ENCODE data around the gene ANKFY1.

ANKFY1 gene

DNA sequence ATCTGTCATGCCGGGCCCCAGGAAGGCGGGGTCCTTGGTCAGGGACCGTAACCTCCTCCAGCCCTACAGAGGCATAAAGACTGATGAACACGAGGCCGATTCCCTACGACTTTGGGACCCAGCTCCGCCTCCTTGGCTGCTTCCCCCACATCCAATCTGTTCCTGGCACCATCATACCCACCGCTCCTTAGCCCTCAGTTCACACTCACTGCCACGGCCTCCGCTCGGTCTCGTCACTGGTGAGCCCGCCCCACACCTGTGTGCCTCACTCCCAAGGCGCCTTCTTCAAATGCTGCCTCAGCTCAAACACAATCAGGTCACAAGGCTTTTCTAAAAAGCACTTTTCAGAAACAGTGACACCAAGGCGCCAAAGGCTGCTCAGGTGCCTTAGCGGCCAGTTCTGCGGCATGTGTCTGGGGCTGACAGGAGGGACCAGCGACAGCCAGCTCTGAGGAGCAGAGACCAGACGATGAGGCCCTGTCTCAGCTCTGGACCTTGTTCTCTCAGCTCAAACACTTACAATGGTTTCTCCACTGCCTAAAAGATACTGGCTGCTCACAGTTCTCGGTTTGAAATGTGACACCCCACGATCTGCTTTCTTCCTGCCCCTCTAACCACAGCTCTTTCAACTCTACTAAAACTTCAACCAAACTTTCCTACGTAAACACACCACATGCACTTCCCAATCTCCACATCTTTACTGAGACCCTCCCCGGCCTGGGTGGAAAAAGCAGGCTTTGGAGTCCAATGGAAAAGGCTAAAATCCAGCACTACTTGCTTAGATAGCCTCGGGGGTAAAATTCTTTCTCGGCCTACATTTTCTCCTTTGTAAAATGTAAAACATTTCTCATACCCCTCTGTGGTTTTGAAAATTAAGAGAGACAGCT is 87.6 kb downstream of the ANKFY1 start:
- no peak for DNase-seq

- no peak for DNase-seq
Measured at GRCh38 chr17:4174556-4174955, 89.2 kb downstream of the ANKFY1 start.

DNA sequence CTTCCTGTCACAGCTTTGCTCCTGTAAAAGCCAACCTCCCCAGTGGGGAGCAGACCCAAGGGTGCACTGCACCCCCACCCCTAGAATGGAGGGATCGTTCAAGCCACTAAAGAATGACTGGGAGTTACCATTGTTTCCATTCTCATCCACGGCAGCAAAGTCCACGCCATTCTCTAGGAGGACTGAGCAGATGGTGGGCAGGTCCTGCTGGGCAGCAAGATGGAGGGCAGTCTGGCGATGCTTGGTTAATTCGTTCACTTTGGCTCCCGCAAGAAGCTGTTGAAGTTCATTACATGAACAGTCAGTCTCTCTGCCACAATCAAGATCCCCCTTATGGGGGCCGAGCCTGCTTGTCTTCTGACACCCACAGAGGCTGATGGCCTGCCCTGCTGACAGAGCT is 90.0 kb downstream of the ANKFY1 start:
- DNase-seq, result no peak

- DNase-seq, result no peak
Measured at GRCh38 chr17:4172356-4172755, 91.4 kb downstream of the ANKFY1 start.

GRCh38 chr17:4170639-4171280 is 93.0 kb downstream of the ANKFY1 start:
- DNase-seq, result no peak

GRCh38 chr17:4167786-4168185 is 96.0 kb downstream of the ANKFY1 start:
- no peak for DNase-seq

DNA sequence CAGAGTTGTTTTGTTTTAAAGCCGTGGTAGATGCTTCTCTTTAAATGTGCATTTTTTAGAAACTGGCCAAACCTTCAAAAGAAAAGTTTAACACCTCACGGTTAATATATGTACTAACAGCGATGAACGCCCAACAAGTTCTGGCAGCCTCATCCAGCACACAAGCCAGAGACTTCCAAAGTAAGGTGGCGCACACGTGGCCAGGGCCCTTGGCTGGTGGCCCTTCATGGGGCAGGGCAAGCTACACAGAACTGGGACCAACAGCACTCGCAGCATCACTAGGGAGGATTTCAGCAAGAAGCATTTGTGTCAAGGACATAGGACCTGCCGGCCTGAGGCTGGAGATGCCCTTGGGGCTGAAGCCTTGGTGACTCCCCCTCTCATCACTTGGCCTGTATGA is 97.4 kb downstream of the ANKFY1 start:
- no peak for DNase-seq

DNA sequence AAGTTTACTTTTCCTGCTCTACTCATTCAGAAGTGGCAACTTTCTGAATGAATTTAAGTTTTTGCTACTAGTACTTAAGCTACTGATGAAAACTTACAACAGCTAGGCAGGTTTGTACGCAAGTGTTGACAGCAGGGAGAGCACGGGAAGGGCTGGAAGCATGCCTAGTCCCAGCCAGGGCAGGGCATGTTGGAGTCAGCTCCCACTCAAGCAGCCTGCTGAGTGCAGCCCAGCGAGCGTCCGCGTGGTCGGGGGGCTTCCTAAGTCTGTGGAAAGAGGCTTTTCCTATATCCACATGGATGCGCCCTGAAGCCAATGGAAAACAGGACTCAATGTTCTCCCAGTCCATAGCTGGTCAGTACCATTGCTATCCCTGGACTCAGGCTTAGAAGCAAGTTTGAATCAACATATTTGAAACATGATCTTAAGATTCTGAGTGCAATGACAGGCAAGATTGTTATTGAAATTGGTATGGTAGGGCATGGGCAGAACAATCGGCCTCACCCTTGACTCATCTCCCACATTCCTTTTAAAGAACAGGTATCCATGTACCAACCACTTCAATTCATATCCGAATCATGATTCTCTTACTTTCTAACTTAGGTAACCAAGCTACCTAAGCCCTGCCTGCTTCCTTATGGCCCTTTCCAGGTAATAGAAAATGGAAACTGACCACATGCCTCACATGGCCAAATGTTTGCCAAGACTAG is 98.3 kb downstream of the ANKFY1 start:
- DNase-seq, result no peak

DNA sequence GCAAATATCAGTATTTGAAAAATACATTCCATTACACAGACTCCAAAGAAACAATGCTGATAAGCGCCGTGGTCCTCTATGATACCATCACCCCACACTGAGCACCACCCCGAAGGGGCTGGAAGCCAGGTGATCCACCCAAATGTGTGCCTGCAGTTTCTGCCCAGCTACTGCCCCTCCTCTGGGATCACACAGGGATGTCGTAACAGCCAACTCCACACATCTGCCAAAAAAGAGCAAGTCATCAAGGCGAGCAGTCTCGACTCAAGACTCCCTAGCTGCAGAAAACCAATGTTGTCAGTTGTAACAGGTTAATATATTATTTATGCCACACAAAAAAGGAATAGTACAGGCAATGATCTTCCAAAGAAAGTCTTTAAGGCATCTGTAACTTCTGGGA is 99.8 kb downstream of the ANKFY1 start:
- no peak for DNase-seq

DNA sequence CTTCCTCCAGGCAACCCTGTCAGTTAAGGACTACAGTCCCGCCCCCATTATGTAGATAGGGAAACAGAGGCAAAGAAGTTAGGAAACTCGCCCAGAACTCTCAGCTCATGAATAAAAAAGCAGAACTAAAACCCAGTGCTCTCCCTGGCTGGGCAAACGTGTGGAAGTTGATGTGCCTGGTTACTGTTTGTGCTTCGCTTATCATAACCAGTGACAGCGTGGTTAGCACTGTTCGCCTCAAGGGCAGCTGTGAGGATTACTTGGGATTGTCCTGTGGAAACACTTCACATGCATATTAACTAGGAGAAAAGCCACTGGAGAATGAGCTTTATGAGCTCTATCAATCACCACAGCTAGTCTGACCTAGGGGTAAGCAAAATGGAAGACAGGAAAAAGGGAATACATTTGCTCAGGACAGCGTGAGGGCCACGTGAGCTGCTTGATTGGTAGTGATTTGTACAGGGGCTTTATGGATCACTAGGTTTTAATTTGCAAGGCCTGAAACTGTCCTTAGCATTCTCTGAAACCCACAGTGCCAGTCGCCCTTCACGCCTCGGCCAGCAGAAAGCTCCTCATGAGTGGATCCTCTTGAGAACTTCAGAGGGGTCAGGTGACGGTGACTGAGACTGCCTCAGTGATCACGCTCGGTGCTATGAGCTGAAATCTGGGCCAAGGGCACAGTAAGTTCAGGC is 100.9 kb downstream of the ANKFY1 start:
- no peak for DNase-seq

DNA sequence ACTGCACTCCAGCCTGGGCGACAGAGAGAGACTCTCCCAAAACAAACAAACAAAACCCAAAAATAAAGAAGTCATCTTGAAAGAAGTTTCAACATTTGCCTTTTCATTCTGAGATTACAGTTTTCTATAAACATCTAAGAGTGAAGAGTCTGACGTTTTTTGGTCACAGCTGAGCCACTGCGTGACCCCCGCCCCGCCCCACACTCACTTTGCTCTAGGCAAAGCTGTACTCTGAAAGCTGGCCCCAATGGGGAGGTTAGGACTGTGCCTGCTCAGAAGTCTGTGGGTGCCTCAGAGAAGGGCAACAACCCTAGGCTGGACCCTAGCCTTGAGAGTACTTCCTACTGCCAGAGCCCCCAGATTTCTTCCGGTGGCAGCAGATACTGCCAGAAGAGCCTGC is 101.5 kb downstream of the ANKFY1 start:
- DNase-seq, result no peak

DNA sequence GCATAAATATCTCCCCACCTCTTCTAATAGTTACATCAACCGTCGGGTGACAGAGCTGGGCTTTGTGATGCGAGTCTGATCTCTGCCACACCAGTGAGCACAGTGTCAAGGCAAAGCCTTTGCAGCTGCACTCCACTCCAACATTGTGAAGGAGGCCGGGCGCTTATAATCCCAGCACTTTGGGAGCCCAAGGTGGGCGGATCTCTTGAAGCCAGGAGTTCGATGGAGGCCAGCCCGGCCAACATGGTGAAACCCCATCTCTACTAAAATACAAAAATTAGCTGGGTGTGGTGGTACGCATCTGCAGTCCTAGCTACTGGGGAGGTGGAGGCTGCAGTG is 101.8 kb downstream of the ANKFY1 start:
- no peak for DNase-seq

- DNase-seq, result no peak
Measured at GRCh38 chr17:4161192-4161966, 102.4 kb downstream of the ANKFY1 start.

GRCh38 chr17:4160294-4160859 is 103.4 kb downstream of the ANKFY1 start:
- DNase-seq, result no peak

DNA sequence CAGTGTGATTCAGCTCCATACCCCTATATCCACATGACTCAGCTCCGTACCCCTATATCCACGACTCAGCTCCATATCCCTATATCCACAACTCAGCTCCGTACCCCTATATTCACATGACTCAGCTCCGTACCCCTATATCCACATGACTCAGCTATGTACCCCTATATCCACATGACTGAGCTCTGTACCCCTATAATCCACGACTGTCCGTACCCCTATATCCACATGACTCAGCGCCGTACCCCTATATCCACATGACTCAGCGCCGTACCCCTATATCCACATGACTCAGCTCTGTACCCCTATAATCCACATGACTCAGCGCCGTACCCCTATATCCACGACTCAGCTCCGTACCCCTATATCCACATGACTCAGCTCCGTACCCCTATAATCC is 104.0 kb downstream of the ANKFY1 start:
- no peak for DNase-seq

DNA sequence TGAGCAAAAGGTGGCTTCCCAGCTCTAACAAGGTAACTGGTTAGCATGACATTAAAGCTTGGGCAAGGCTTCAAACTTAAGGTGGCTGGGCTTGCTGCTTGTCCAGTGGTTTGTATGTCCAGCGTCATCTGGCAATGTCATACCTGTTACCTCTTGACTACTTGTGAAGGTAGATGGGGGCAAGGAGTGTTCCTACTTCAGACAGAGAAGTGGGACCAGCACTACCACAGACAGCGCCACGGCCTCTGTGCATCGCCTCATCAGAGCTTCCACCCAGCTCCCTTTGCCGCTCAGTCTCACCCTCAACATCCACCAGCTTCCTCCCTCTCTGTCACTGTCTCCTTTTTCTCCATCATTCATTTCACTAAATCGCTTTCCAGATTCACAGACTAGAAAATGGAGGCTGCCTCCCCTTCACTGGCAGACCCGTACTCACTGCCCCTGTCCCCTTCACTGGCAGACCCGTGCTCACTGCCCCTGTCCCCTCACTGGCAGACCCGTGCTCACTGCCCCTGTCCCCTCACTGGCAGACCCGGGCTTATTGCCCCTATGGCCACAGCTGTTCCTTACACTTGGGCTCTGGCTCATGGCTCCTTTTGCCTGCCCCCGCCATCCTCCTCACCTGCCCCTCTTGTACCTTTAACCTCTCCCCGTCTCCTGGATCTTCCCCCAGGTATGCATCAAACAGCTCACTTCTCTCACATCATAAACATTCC is 106.0 kb downstream of the ANKFY1 start:
- no peak for DNase-seq

DNA sequence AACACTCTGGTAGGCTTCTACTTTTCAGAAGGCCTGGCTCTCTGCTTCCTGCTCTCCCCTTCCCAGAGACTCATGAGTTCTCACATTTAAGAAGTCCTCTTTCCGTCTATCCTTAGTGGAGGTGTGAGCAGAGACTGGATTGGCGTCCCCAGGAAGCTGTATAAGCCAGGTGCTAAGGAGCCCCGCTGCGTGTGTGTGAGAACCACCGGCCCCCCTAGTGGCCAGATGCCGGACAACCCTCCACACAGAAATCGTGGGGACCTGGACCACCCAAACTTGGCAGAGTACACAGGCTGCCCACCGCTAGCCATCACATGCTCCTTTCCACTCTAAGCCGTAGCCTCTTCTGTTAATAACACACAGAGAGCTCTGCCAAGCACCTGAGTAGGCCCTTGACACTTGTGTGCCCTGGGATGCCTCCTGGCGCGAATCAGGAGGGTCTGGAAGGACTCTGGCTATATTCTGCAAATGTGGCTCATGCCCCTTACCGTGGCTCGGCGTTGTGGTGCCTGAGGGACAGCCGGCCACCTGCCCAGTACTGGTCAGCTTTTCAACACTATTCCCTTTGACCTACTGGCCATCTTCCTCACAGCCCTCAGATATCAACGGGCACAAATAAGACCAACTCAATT is 106.9 kb downstream of the ANKFY1 start:
- no peak for DNase-seq

DNA sequence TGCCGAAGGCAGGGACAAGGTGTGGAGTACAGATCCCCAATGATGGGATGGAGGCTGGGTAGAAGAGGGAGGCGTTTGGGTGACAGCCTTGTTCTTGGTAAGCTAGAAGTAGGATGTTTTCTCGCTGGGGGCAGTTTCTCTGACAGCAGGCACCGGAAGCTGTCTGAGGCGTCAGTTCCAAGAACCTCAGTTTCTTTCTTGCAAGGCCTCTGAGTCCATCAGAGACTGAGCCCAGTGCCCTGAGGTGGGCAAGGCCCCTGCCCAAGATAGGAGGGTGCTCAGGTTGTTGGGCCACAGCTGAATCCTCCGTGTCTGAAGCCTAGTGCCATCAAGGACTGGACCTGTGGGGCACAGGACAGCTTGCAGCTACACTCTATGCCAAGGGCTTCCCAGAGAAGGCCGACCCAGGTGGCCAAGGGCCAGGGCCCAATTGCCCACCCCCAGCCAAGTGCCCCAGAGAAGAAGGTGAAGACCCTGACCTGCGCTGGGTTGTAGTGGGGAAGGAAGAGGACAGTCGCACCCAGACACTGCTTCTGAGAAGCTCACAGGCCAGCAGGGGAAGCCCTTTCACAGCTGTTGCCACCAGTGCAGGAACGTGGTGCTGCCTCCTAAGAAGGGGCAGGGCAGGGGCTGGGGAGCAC is 107.7 kb downstream of the ANKFY1 start:
- no peak for DNase-seq

GRCh38 chr17:4154201-4154600 is 109.6 kb downstream of the ANKFY1 start:
- no peak for DNase-seq

- no peak for DNase-seq
Measured at GRCh38 chr17:4152471-4152870, 111.3 kb downstream of the ANKFY1 start.

DNA sequence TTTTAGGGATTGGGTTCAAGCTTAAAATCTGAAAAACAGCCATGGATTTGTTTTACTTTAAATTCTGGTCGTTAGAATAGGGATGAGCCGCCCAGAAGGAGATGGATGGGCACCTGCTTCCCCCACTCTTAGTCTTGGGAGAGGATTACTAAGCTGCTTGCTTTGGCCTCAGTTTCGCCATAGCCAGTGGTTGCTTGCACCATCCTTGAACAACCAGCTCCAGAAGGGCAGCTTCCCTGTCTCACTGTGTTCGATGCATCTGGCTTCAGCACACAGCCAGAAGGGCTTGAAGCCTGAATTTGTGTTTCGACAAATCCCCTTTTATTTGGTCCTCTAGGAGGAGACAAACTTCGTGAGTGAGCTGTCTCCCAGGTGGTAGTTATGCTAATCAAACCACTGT is 113.7 kb downstream of the ANKFY1 start:
- no peak for DNase-seq

Measured in NCI-H2081 (cell line).